ENCODE measurements around the gene FXYD3.
A peak's percentile ranks its signal among the peaks of the same experiment; 100 is the strongest.

GRCh38 chr19:35124098-35125060 lies 8.8 kb downstream of the FXYD3 start:
- TF ChIP-seq POLR2A (IDR thresholded peaks at IDR 0.05) = peak; percentile 86 to 96
- TF ChIP-seq CTCF (IDR thresholded peaks at IDR 0.05) = no peak
